Panc1 (cell line): ENCODE data around the gene AHDC1. TPM values are rescaled to one million over a fixed set of nuclear protein-coding genes. Genes with fewer than 3 reads are reported as not detected.
"Not testable (repeated sequence)": the region's sequence is repeated elsewhere in the genome, so short reads cannot be mapped to it uniquely, and the experiment has no call there.

Experiments
- ATAC-seq: fragments of 200-7000 bp; cut with Tn5 transposase; 2 replicates; pipeline ENCODE4 v1.9.1; 2020; ENCODE audit warnings: mild to moderate bottlenecking, moderate library complexity
- BruUV-seq: library from RNA; stranded (reverse); fragments of 400-500 nt; replicated peaks from 2 replicates; lab custom pipeline; 2021; lab: Mats Ljungman, UMichigan
- CTCF ChIA-PET: fragments of 300-600 bp; sonication (Branson Sonifier 250); formaldehyde crosslinking; loops from one replicate; lab custom pipeline; 2022; ENCODE audit warnings: antibody characterized with exemption; lab: Charles Lee
- POLR2A ChIA-PET: fragments of 300-600 bp; sonication (Branson Sonifier 250); formaldehyde crosslinking; loops from one replicate; lab custom pipeline; 2022; ENCODE audit warnings: antibody characterized with exemption; lab: Charles Lee
- DNase-seq: peaks from one replicate; pipeline ENCODE4 v3.0.0-alpha.2; 2010; ENCODE audit warnings: low read depth, low spot score
- H3K27ac ChIP-seq: 2 replicates; pipeline ENCODE4 v1.5.1; 2011; ENCODE audit warnings: mild to moderate bottlenecking, low read length, inconsistent platforms
- H3K27me3 ChIP-seq: fragments of 200-500 bp; sonication (Bioruptor generic); 2 replicates; pipeline ENCODE4 v1.6.0; 2014; ENCODE audit warnings: low read length, inconsistent platforms; ENCODE audit not compliant: control insufficient read depth, insufficient read depth
- H3K36me3 ChIP-seq: fragments of 200-500 bp; sonication (Bioruptor generic); 2 replicates; pipeline ENCODE4 v1.5.1; 2014; ENCODE audit warnings: inconsistent platforms, mild to moderate bottlenecking, low read length, moderate library complexity; ENCODE audit not compliant: control insufficient read depth, insufficient read depth
- H3K4me1 ChIP-seq: 2 replicates; pipeline ENCODE4 v1.5.1; 2011; ENCODE audit warnings: inconsistent platforms, mild to moderate bottlenecking, low read length, moderate library complexity; ENCODE audit not compliant: control insufficient read depth, insufficient read depth
- H3K4me3 ChIP-seq, 2 experiments: 2 replicates each; pipeline ENCODE4 v1.5.1; 2011 to 2012; ENCODE audit warnings: low read depth in 2 of 2, low read length in 2 of 2, mild to moderate bottlenecking in 2 of 2, inconsistent platforms in 1 of 2, moderate library complexity in 1 of 2
- H3K9me3 ChIP-seq: fragments of 200-500 bp; sonication (Bioruptor generic); 2 replicates; pipeline ENCODE4 v1.5.1; 2014; ENCODE audit warnings: low read depth, mild to moderate bottlenecking, inconsistent platforms, low read length, moderate library complexity; ENCODE audit not compliant: control insufficient read depth, insufficient read depth
- POLR2AphosphoS5 ChIP-seq: IDR thresholded peaks from 2 replicates; pipeline ENCODE4 v1.6.1; 2012; ENCODE audit warnings: mild to moderate bottlenecking, low read depth, low read length, moderate library complexity
- REST ChIP-seq, 2 experiments: IDR thresholded peaks; 2 replicates each; pipeline ENCODE4 v1.6.1; 2011 to 2012; ENCODE audit warnings: low read depth in 2 of 2, control low read depth in 1 of 2, low read length in 1 of 2, mild to moderate bottlenecking in 1 of 2, moderate library complexity in 1 of 2; ENCODE audit not compliant: insufficient read depth in 1 of 2
- SIN3A ChIP-seq: IDR thresholded peaks from 2 replicates; pipeline ENCODE4 v1.6.1; 2012; ENCODE audit warnings: low read depth, mild to moderate bottlenecking, low read length, moderate library complexity, borderline replicate concordance; ENCODE audit not compliant: insufficient read depth
- TCF7L2 ChIP-seq: IDR thresholded peaks from 2 replicates; pipeline ENCODE4 v1.6.1; 2011; ENCODE audit warnings: mild to moderate bottlenecking, low read depth, low read length, inconsistent platforms
- in situ Hi-C: cut with HindIII; loops from 2 replicates; pipeline ENCODE4 v1.10.0; 2016; ENCODE audit warnings: low sequenced_read_pairs, low pct_unique_long_range_greater_than_20kb
- intact Hi-C: fragments of 100-400 bp; cut with micrococcal nuclease; formaldehyde crosslinking; loops from one replicate; pipeline ENCODE4 v1.10.0; 2022; ENCODE audit not compliant: unreplicated experiment
- total RNA-seq: library from RNA; stranded (reverse); gene quantifications from one replicate; pipeline ENCODE4 v1.2.1, GENCODE V29; 2021; ENCODE audit not compliant: unreplicated experiment
- TF ChIP-seq, protein P1 (sequence below): fragments of 450-650 bp; IDR thresholded peaks from 2 replicates; pipeline ENCODE4 v1.5.1; 2017; ENCODE audit warnings: mild to moderate bottlenecking

The AHDC1 gene
- total RNA-seq, 1 experiment from 2014 or later, result 47.1 TPM

GRCh38 chr1:27644369-27645070, 40.6 kb upstream of the AHDC1 start:
- H3K9me3 ChIP-seq, result no peaks in the 10 kb centered on the region
- in situ Hi-C loops (no loop called here), intact Hi-C loops (no loop called here)
- CTCF ChIA-PET, result no interaction called here
- H3K27ac ChIP-seq, result no peak overlapping the region
- no peaks in the 10 kb centered on the region for H3K4me1 ChIP-seq
- TF ChIP-seq SIN3A, result no peak
- no peak for TF ChIP-seq POLR2AphosphoS5
- no peak for TF ChIP-seq REST (IDR thresholded peaks at IDR 0.05; ENCODE audit: insufficient read depth in 1 of 2, low read depth in 2 of 2, low read length in 1 of 2)
- TF ChIP-seq, protein P1, sequence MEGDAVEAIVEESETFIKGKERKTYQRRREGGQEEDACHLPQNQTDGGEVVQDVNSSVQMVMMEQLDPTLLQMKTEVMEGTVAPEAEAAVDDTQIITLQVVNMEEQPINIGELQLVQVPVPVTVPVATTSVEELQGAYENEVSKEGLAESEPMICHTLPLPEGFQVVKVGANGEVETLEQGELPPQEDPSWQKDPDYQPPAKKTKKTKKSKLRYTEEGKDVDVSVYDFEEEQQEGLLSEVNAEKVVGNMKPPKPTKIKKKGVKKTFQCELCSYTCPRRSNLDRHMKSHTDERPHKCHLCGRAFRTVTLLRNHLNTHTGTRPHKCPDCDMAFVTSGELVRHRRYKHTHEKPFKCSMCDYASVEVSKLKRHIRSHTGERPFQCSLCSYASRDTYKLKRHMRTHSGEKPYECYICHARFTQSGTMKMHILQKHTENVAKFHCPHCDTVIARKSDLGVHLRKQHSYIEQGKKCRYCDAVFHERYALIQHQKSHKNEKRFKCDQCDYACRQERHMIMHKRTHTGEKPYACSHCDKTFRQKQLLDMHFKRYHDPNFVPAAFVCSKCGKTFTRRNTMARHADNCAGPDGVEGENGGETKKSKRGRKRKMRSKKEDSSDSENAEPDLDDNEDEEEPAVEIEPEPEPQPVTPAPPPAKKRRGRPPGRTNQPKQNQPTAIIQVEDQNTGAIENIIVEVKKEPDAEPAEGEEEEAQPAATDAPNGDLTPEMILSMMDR, result no peak
- TF ChIP-seq TCF7L2, result no peak
- DNase-seq (no peak), ATAC-seq (no peak)
- no peaks in the 10 kb centered on the region for H3K36me3 ChIP-seq
- BruUV-seq, result no TSS peak
- POLR2A ChIA-PET, result no interaction called here
- no peaks in the 10 kb centered on the region for H3K27me3 ChIP-seq
- no peak overlapping the region for H3K4me3 ChIP-seq

- ChIA-PET POLR2A (no interaction called here), CTCF (no interaction called here)
- DNase-seq, result peak; percentile 52
- in situ Hi-C loops, result no loop called here
- no peak for TF ChIP-seq TCF7L2
- TF ChIP-seq, protein P1, result peak; percentile 90
- Histone ChIP-seq H3K27ac (no peak overlapping the region), H3K27me3 (no peaks in the 10 kb centered on the region), H3K9me3 (no peaks in the 10 kb centered on the region), H3K4me3 (no peak overlapping the region), H3K36me3 (no peaks in the 10 kb centered on the region), H3K4me1 (no peaks in the 10 kb centered on the region)
- no TSS peak for BruUV-seq
- peak; percentile 91 for ATAC-seq
- intact Hi-C loops, result no loop called here
Measured at GRCh38 chr1:27643600-27644368, 39.8 kb upstream of the AHDC1 start.

- H3K4me1 ChIP-seq, BruUV-seq, H3K27ac ChIP-seq, POLR2A ChIA-PET, DNase-seq, H3K27me3 ChIP-seq, ATAC-seq, H3K4me3 ChIP-seq, in situ Hi-C loops, intact Hi-C loops, H3K36me3 ChIP-seq, H3K9me3 ChIP-seq, CTCF ChIA-PET: not testable (repeated sequence)
Measured at GRCh38 chr1:27640514-27640913, 36.6 kb upstream of the AHDC1 start.
